Measurements from ENCODE around the gene AREL1.

DNA sequence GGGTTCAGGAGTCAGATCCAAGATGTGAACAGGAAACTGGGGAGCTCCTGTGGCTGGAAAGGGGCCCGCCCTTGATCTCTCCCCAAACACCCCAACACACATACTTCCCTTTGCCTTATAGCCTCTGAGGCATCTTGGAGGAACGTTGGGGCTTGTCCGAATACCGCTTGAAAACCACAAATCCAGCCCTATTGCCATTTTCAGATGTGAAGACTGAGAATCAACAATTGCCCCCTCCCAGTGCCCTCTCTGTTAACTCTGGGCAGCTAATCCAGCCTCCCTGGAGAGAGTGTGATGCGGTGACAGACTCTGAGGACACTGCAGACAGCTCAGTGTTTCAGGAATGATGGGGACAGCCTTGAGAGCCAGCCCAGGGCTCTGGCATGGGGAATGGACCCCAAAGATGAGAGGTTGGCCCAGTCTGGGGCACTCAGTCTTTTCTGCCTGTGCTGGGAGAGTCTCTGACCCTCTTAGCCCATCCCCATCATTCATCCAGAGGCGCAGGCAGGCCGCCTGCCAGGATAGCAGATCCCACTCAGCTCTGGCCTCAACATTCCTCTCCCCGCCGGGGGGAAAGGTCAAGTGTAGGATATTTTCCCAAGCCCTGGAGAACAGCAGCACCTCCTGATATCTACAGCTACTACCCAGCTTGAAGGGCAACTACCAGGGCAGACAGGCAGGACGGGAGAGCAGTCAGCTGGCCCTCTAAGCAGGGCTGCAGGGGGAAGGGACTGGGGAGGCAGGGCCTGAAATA, 76.3 kb downstream of the AREL1 start:
- TF ChIP-seq BHLHE40 (IDR thresholded peaks at IDR 0.05; ENCODE audit: borderline replicate concordance) = no peak
- TF ChIP-seq ZNF384 (IDR thresholded peaks at IDR 0.05) = no peak
- no peak for TF ChIP-seq ELF4 (IDR thresholded peaks at IDR 0.05)
- no peak for TF ChIP-seq ARNT (IDR thresholded peaks at IDR 0.05)
- TF ChIP-seq FOXA1 (IDR thresholded peaks at IDR 0.05) = no peak
- TF ChIP-seq FOXK2 (IDR thresholded peaks at IDR 0.05) = no peak
- TF ChIP-seq L3MBTL2 (conservative IDR thresholded peaks at IDR 0.05) = no peak

Measured in HEK293T (cell line).